OCI-LY3 (cell line): Measurements from ENCODE around the gene MED26.
A peak's percentile ranks its signal among the peaks of the same experiment; 100 is the strongest.

Source experiments
- H2AFZ ChIP-seq: fragments of 200-600, 300-600 bp; shearing (Covaris generic); 2 replicates; pipeline ENCODE4 v1.6.0; 2014; ENCODE audit warnings: antibody characterized with exemption, low read depth, low read length
- H3K27ac ChIP-seq: fragments of 200-600, 300-600 bp; sonication (generic); 2 replicates; pipeline ENCODE4 v1.5.1; 2014; ENCODE audit warnings: mild to moderate bottlenecking, low read length, moderate library complexity, mixed read lengths
- H3K27me3 ChIP-seq: fragments of 200-600, 300-600 bp; sonication (generic); 2 replicates; pipeline ENCODE4 v1.6.1; 2014; ENCODE audit warnings: low read depth, low read length, mixed read lengths
- H3K36me3 ChIP-seq: fragments of 200-600, 300-600 bp; sonication (generic); replicated peaks from 2 replicates; pipeline ENCODE3; 2014; ENCODE audit warnings: low read depth, low read length, mixed read lengths
- H3K4me1 ChIP-seq: fragments of 300-600, 200-600 bp; sonication (generic); 2 replicates; pipeline ENCODE4 v1.6.1; 2014; ENCODE audit warnings: low read length, mixed read lengths
- H3K4me2 ChIP-seq: fragments of 200-600, 300-600 bp; sonication (generic); 2 replicates; pipeline ENCODE4 v1.6.1; 2014; ENCODE audit warnings: low read length, mixed read lengths
- H3K4me3 ChIP-seq: fragments of 300-600, 200-600 bp; sonication (generic); 2 replicates; pipeline ENCODE4 v1.5.1; 2014; ENCODE audit warnings: antibody characterized with exemption, mild to moderate bottlenecking, low read length, moderate library complexity
- H3K79me2 ChIP-seq: fragments of 300-600, 200-600 bp; shearing (Covaris generic); 2 replicates; pipeline ENCODE4 v1.6.1; 2014; ENCODE audit warnings: mild to moderate bottlenecking, low read length, mixed read lengths
- H3K9ac ChIP-seq: fragments of 300-600, 200-600 bp; shearing (Covaris generic); 2 replicates; pipeline ENCODE4 v1.6.0; 2014; ENCODE audit warnings: mild to moderate bottlenecking, low read length, moderate library complexity
- H3K9me3 ChIP-seq: fragments of 200-600, 300-600 bp; shearing (Covaris generic); 2 replicates; pipeline ENCODE4 v1.6.1; 2014; ENCODE audit warnings: low read length, mixed read lengths; ENCODE audit not compliant: insufficient read depth
- H4K20me1 ChIP-seq: fragments of 200-600, 300-600 bp; sonication (generic); 2 replicates; pipeline ENCODE4 v1.6.1; 2016; ENCODE audit warnings: low read length, mixed read lengths; ENCODE audit not compliant: insufficient read depth
- CTCF ChIP-seq: fragments of 200-600, 300-600 bp; sonication (generic); IDR thresholded peaks from 2 replicates; pipeline ENCODE4 v1.5.1; 2014; ENCODE audit warnings: antibody characterized with exemption, low read length, low read depth
- EZH2phosphoT487 ChIP-seq: fragments of 200-600 bp; shearing (Covaris generic); IDR thresholded peaks from 2 replicates; pipeline ENCODE4 v1.6.1; 2018; ENCODE audit warnings: antibody characterized with exemption, mixed run types, low read depth

MED26 gene

GRCh38 chr19:16573925-16574324 is 54.1 kb downstream of the MED26 start:
- no peak overlapping the region for H3K9ac ChIP-seq
- TF ChIP-seq EZH2phosphoT487 (no peak), CTCF (no peak)
- no peak overlapping the region for H2AFZ ChIP-seq
- H3K79me2 ChIP-seq, result peaks cover 96% of the 10 kb centered on the region
- no peaks in the 10 kb centered on the region for H3K27me3 ChIP-seq
- peaks cover 56% of the 10 kb centered on the region for H3K36me3 ChIP-seq
- peak overlapping the region; percentile 75 for H3K4me2 ChIP-seq
- peak overlapping the region; percentile 88; the same call in 1 of the 2 replicates for H3K4me3 ChIP-seq
- H3K9me3 ChIP-seq, result no peaks in the 10 kb centered on the region
- peaks cover 18% of the 10 kb centered on the region for H3K4me1 ChIP-seq
- no peak overlapping the region for H3K27ac ChIP-seq
- peaks cover 27% of the 10 kb centered on the region for H4K20me1 ChIP-seq

GRCh38 chr19:16573296-16573695 is 54.7 kb downstream of the MED26 start:
- peak overlapping the region; percentile 78 for H3K9ac ChIP-seq
- H2AFZ ChIP-seq, result no peak overlapping the region
- TF ChIP-seq CTCF (no peak), EZH2phosphoT487 (no peak)
- H3K36me3 ChIP-seq, result peaks cover 52% of the 10 kb centered on the region
- H3K27me3 ChIP-seq, result no peaks in the 10 kb centered on the region
- peaks cover 18% of the 10 kb centered on the region for H3K4me1 ChIP-seq
- no peaks in the 10 kb centered on the region for H3K9me3 ChIP-seq
- peak overlapping the region; percentile 88 for H3K4me3 ChIP-seq
- H3K79me2 ChIP-seq, result peaks cover 93% of the 10 kb centered on the region
- no peak overlapping the region for H3K27ac ChIP-seq
- H3K4me2 ChIP-seq, result peak overlapping the region; percentile 75
- H4K20me1 ChIP-seq, result peaks cover 24% of the 10 kb centered on the region

- Histone ChIP-seq H3K4me1 (peaks cover 18% of the 10 kb centered on the region), H3K9me3 (no peaks in the 10 kb centered on the region), H3K27me3 (no peaks in the 10 kb centered on the region), H3K4me3 (peak within 1 kb of the TSS; percentile 92), H4K20me1 (peaks cover 21% of the 10 kb centered on the region), H3K4me2 (peak within 1 kb of the TSS; percentile 92), H3K36me3 (peaks cover 51% of the 10 kb centered on the region), H3K9ac (peak within 1 kb of the TSS; percentile 79), H3K79me2 (peaks cover 86% of the 10 kb centered on the region), H3K27ac (peak within 1 kb of the TSS; percentile 54), H2AFZ (peak within 1 kb of the TSS; percentile 42)
- no peak for TF ChIP-seq CTCF
- no peak for TF ChIP-seq EZH2phosphoT487
Measured at GRCh38 chr19:16572332-16573211, 55.4 kb downstream of the MED26 start, which contains the start of gene SLC35E1. Gene SLC35E1, minus strand, starts transcription at chr19:16572415. Its CDS starts 51 bp downstream, at chr19:16572364.

GRCh38 chr19:16571822-16572331 is 56.1 kb downstream of the MED26 start:
- H3K4me2 ChIP-seq, result peak overlapping the region; percentile 92
- peaks cover 79% of the 10 kb centered on the region for H3K79me2 ChIP-seq
- H4K20me1 ChIP-seq, result peaks cover 21% of the 10 kb centered on the region
- peaks cover 18% of the 10 kb centered on the region for H3K4me1 ChIP-seq
- H3K27ac ChIP-seq, result peak overlapping the region; percentile 42
- peaks cover 47% of the 10 kb centered on the region for H3K36me3 ChIP-seq
- H2AFZ ChIP-seq, result peak overlapping the region; percentile 42
- peak overlapping the region; percentile 79 for H3K9ac ChIP-seq
- TF ChIP-seq CTCF, result no peak
- no peak for TF ChIP-seq EZH2phosphoT487
- H3K4me3 ChIP-seq, result peak overlapping the region; percentile 92
- H3K27me3 ChIP-seq, result no peaks in the 10 kb centered on the region
- H3K9me3 ChIP-seq, result no peaks in the 10 kb centered on the region
